ENCODE measurements around the gene SNRNP200.
"Not testable (repeated sequence)": the region's sequence is repeated elsewhere in the genome, so short reads cannot be mapped to it uniquely, and the experiment has no call there.

The SNRNP200 gene

GRCh38 chr2:96294271-96294670 lies 11.1 kb downstream of the SNRNP200 start:
- DNase-seq; H3K4me3 ChIP-seq (ENCODE audit: low read length); H3K79me2 ChIP-seq (ENCODE audit: control insufficient read depth, insufficient read depth, low read length); H3K4me1 ChIP-seq (ENCODE audit: control insufficient read depth, low read depth, low read length); H4K5ac ChIP-seq (ENCODE audit: low read length); H3K79me1 ChIP-seq (ENCODE audit: low read length); H4K8ac ChIP-seq (ENCODE audit: low read depth, low read length); H3K4ac ChIP-seq (ENCODE audit: low read depth, low read length); H3K27me3 ChIP-seq (ENCODE audit: insufficient read depth, low read length, poor library complexity); H2AK5ac ChIP-seq (ENCODE audit: low read length); H2BK15ac ChIP-seq (replicated peaks; ENCODE audit: low read depth); H3K27ac ChIP-seq (ENCODE audit: low read depth, low read length); H3K9ac ChIP-seq (ENCODE audit: low read length); H2BK5ac ChIP-seq (ENCODE audit: low read length); H3K4me2 ChIP-seq (ENCODE audit: low read length); H2BK120ac ChIP-seq (ENCODE audit: low read depth, low read length); H3K56ac ChIP-seq (ENCODE audit: low read length); H3K23ac ChIP-seq (ENCODE audit: low read length); H3K18ac ChIP-seq (ENCODE audit: low read length): not testable (repeated sequence)
- no CpG with 5 or more reads among the region's 8 CpGs for WGBS (ENCODE audit: extremely low coverage, insufficient coverage, low lambda C conversion rate)
- H3K36me3 ChIP-seq (ENCODE audit: control insufficient read depth, insufficient read depth, low read length): peaks cover 50% of the 10 kb centered on the region

- Histone ChIP-seq H3K27ac (ENCODE audit: low read depth, low read length) (no peak overlapping the region), H3K36me3 (ENCODE audit: control insufficient read depth, insufficient read depth, low read length) (peaks cover 58% of the 10 kb centered on the region), H3K4me1 (ENCODE audit: control insufficient read depth, low read depth, low read length) (no peaks in the 10 kb centered on the region), H3K79me1 (ENCODE audit: low read length) (no peaks in the 10 kb centered on the region), H2BK15ac (replicated peaks; ENCODE audit: low read depth) (no peak overlapping the region), H2BK120ac (ENCODE audit: low read depth, low read length) (no peak overlapping the region), H3K23ac (ENCODE audit: low read length) (no peak overlapping the region), H4K5ac (ENCODE audit: low read length) (no peak overlapping the region), H3K18ac (ENCODE audit: low read length) (no peak overlapping the region), H3K9ac (ENCODE audit: low read length) (no peak overlapping the region), H2BK5ac (ENCODE audit: low read length) (no peak overlapping the region), H4K8ac (ENCODE audit: low read depth, low read length) (no peak overlapping the region), H3K27me3 (ENCODE audit: insufficient read depth, low read length, poor library complexity) (no peaks in the 10 kb centered on the region), H3K4me3 (ENCODE audit: low read length) (no peak overlapping the region), H2AK5ac (ENCODE audit: low read length) (no peak overlapping the region), H3K4ac (ENCODE audit: low read depth, low read length) (no peak overlapping the region), H3K4me2 (ENCODE audit: low read length) (no peak overlapping the region), H3K56ac (ENCODE audit: low read length) (no peak overlapping the region), H3K79me2 (ENCODE audit: control insufficient read depth, insufficient read depth, low read length) (no peaks in the 10 kb centered on the region)
- WGBS (ENCODE audit: extremely low coverage, insufficient coverage, low lambda C conversion rate): no CpG with 5 or more reads among the region's 5 CpGs
- no peak for DNase-seq
Observed at GRCh38 chr2:96291751-96292150, 13.6 kb downstream of the SNRNP200 start.

GRCh38 chr2:96287273-96287856 lies 18.0 kb downstream of the SNRNP200 start:
- Histone ChIP-seq H2AK5ac (ENCODE audit: low read length) (no peak overlapping the region), H3K27me3 (ENCODE audit: insufficient read depth, low read length, poor library complexity) (no peaks in the 10 kb centered on the region), H4K8ac (ENCODE audit: low read depth, low read length) (no peak overlapping the region), H3K79me2 (ENCODE audit: control insufficient read depth, insufficient read depth, low read length) (no peaks in the 10 kb centered on the region), H3K23ac (ENCODE audit: low read length) (no peak overlapping the region), H3K27ac (ENCODE audit: low read depth, low read length) (no peak overlapping the region), H3K4me1 (ENCODE audit: control insufficient read depth, low read depth, low read length) (no peaks in the 10 kb centered on the region), H3K4ac (ENCODE audit: low read depth, low read length) (no peak overlapping the region), H2BK15ac (replicated peaks; ENCODE audit: low read depth) (no peak overlapping the region), H2BK5ac (ENCODE audit: low read length) (no peak overlapping the region), H3K4me3 (ENCODE audit: low read length) (no peak overlapping the region), H3K56ac (ENCODE audit: low read length) (no peak overlapping the region), H2BK120ac (ENCODE audit: low read depth, low read length) (no peak overlapping the region), H3K36me3 (ENCODE audit: control insufficient read depth, insufficient read depth, low read length) (peaks cover 78% of the 10 kb centered on the region), H3K79me1 (ENCODE audit: low read length) (no peaks in the 10 kb centered on the region), H3K4me2 (ENCODE audit: low read length) (no peak overlapping the region), H4K5ac (ENCODE audit: low read length) (no peak overlapping the region), H3K9ac (ENCODE audit: low read length) (no peak overlapping the region), H3K18ac (ENCODE audit: low read length) (no peak overlapping the region)
- WGBS (ENCODE audit: extremely low coverage, insufficient coverage, low lambda C conversion rate): no CpG with 5 or more reads among the region's 6 CpGs
- DNase-seq: no peak

GRCh38 chr2:96276787-96277499 lies 28.4 kb downstream of the SNRNP200 start:
- no peak overlapping the region for H2BK15ac ChIP-seq (replicated peaks; ENCODE audit: low read depth)
- H3K9ac ChIP-seq (ENCODE audit: low read length): no peak overlapping the region
- no peak overlapping the region for H2BK5ac ChIP-seq (ENCODE audit: low read length)
- no peaks in the 10 kb centered on the region for H3K27me3 ChIP-seq (ENCODE audit: insufficient read depth, low read length, poor library complexity)
- H3K4me1 ChIP-seq (ENCODE audit: control insufficient read depth, low read depth, low read length): no peaks in the 10 kb centered on the region
- H4K5ac ChIP-seq (ENCODE audit: low read length): no peak overlapping the region
- H3K36me3 ChIP-seq (ENCODE audit: control insufficient read depth, insufficient read depth, low read length): peaks cover 32% of the 10 kb centered on the region
- no peak overlapping the region for H3K4ac ChIP-seq (ENCODE audit: low read depth, low read length)
- H3K18ac ChIP-seq (ENCODE audit: low read length): no peak overlapping the region
- no peak overlapping the region for H2AK5ac ChIP-seq (ENCODE audit: low read length)
- no peak overlapping the region for H3K27ac ChIP-seq (ENCODE audit: low read depth, low read length)
- H2BK120ac ChIP-seq (ENCODE audit: low read depth, low read length): no peak overlapping the region
- no peaks in the 10 kb centered on the region for H3K79me2 ChIP-seq (ENCODE audit: control insufficient read depth, insufficient read depth, low read length)
- no peak overlapping the region for H3K23ac ChIP-seq (ENCODE audit: low read length)
- no peak overlapping the region for H3K4me2 ChIP-seq (ENCODE audit: low read length)
- H4K8ac ChIP-seq (ENCODE audit: low read depth, low read length): no peak overlapping the region
- H3K79me1 ChIP-seq (ENCODE audit: low read length): no peaks in the 10 kb centered on the region
- H3K56ac ChIP-seq (ENCODE audit: low read length): no peak overlapping the region
- WGBS (ENCODE audit: extremely low coverage, insufficient coverage, low lambda C conversion rate): no CpG with 5 or more reads among the region's 21 CpGs
- H3K4me3 ChIP-seq (ENCODE audit: low read length): no peak overlapping the region
- no peak for DNase-seq

- H4K8ac ChIP-seq (ENCODE audit: low read depth, low read length): no peak overlapping the region
- no peak overlapping the region for H3K9ac ChIP-seq (ENCODE audit: low read length)
- no peaks in the 10 kb centered on the region for H3K79me2 ChIP-seq (ENCODE audit: control insufficient read depth, insufficient read depth, low read length)
- no peak overlapping the region for H2BK5ac ChIP-seq (ENCODE audit: low read length)
- no peak overlapping the region for H2BK120ac ChIP-seq (ENCODE audit: low read depth, low read length)
- no peak overlapping the region for H3K23ac ChIP-seq (ENCODE audit: low read length)
- H3K27me3 ChIP-seq (ENCODE audit: insufficient read depth, low read length, poor library complexity): no peaks in the 10 kb centered on the region
- no peak overlapping the region for H3K56ac ChIP-seq (ENCODE audit: low read length)
- H3K4me2 ChIP-seq (ENCODE audit: low read length): no peak overlapping the region
- H2AK5ac ChIP-seq (ENCODE audit: low read length): no peak overlapping the region
- H2BK15ac ChIP-seq (replicated peaks; ENCODE audit: low read depth): no peak overlapping the region
- H3K4ac ChIP-seq (ENCODE audit: low read depth, low read length): no peak overlapping the region
- peaks cover 32% of the 10 kb centered on the region for H3K36me3 ChIP-seq (ENCODE audit: control insufficient read depth, insufficient read depth, low read length)
- no peaks in the 10 kb centered on the region for H3K4me1 ChIP-seq (ENCODE audit: control insufficient read depth, low read depth, low read length)
- H3K4me3 ChIP-seq (ENCODE audit: low read length): no peak overlapping the region
- WGBS (ENCODE audit: extremely low coverage, insufficient coverage, low lambda C conversion rate): no CpG with 5 or more reads among the region's 7 CpGs
- no peak overlapping the region for H4K5ac ChIP-seq (ENCODE audit: low read length)
- no peak overlapping the region for H3K27ac ChIP-seq (ENCODE audit: low read depth, low read length)
- DNase-seq: no peak
- no peak overlapping the region for H3K18ac ChIP-seq (ENCODE audit: low read length)
- H3K79me1 ChIP-seq (ENCODE audit: low read length): no peaks in the 10 kb centered on the region
Observed at GRCh38 chr2:96274355-96275056, 30.8 kb downstream of the SNRNP200 start.

Data from mesendoderm (in vitro differentiated cells).